ENCODE data around the gene USP36. TPM values are rescaled to one million over a fixed set of nuclear protein-coding genes. Genes with fewer than 3 reads are reported as not detected.
A peak's percentile ranks its signal among the peaks of the same experiment; 100 is the strongest.

Gene USP36
- total RNA-seq, 1 donor from 2014 or later: 71.2 TPM

- no peaks in the 10 kb centered on the region for H3K36me3 ChIP-seq
- TF ChIP-seq CTCF (IDR thresholded peaks at IDR 0.05): no peak
- TF ChIP-seq POLR2A (IDR thresholded peaks at IDR 0.05): no peak
- no peak for TF ChIP-seq POLR2AphosphoS5 (IDR thresholded peaks at IDR 0.05; ENCODE audit: insufficient read depth in 1 of 2, low read depth in 1 of 2)
- H3K4me1 ChIP-seq: peaks cover 60% of the 10 kb centered on the region
- H3K9me3 ChIP-seq: no peaks in the 10 kb centered on the region
- intact Hi-C loops (cut with DNase I): no loop called here
- peak overlapping the region; percentile 49 for H3K27ac ChIP-seq
- no peaks in the 10 kb centered on the region for H3K27me3 ChIP-seq
- no peak overlapping the region for H3K4me3 ChIP-seq
- no peak for DNase-seq (ENCODE audit: extremely low spot score in 2 of 2)
Observed at GRCh38 chr17:78771758-78772382, 68.7 kb downstream of the USP36 start.

DNA sequence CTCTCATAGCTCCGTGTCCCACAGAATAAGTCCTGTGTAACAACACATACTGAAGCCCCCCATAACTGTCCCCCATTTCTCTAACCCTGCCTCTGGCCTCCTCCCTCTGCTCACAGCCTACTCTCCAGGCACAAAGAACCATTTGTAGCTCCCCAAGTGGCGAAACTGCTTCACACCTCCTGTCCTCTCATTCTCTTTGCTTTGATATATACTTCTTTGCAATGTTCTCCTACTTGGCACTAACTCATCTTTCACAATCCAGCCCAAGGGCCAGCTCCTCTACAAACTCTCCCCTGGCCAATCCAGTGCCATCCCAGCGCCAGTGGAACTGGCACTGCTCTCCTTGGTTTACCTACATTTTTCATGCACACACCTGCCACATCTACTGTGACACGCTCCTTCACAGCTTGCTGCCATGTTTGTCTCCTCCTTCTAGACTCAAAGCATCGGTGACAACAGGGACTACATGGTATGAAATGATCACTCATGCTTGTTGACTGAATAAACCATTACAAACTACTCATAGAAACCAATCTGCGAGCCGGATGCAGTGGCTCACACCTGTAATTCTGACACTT, 71.3 kb downstream of the USP36 start:
- TF ChIP-seq POLR2A (IDR thresholded peaks at IDR 0.05): no peak
- no peak for TF ChIP-seq POLR2AphosphoS5 (IDR thresholded peaks at IDR 0.05; ENCODE audit: insufficient read depth in 1 of 2, low read depth in 1 of 2)
- no peak for TF ChIP-seq CTCF (IDR thresholded peaks at IDR 0.05)
- Histone ChIP-seq H3K27me3 (no peaks in the 10 kb centered on the region), H3K36me3 (no peaks in the 10 kb centered on the region), H3K27ac (no peak overlapping the region), H3K9me3 (no peaks in the 10 kb centered on the region), H3K4me1 (peaks cover 65% of the 10 kb centered on the region), H3K4me3 (no peak overlapping the region)
- DNase-seq (ENCODE audit: extremely low spot score in 2 of 2): no peak
- intact Hi-C loops (cut with DNase I): no loop called here

- Histone ChIP-seq H3K27ac (no peak overlapping the region), H3K9me3 (no peaks in the 10 kb centered on the region), H3K27me3 (no peaks in the 10 kb centered on the region), H3K4me3 (no peak overlapping the region), H3K4me1 (peaks cover 59% of the 10 kb centered on the region), H3K36me3 (no peaks in the 10 kb centered on the region)
- TF ChIP-seq CTCF (IDR thresholded peaks at IDR 0.05) (no peak), POLR2A (IDR thresholded peaks at IDR 0.05) (no peak), POLR2AphosphoS5 (IDR thresholded peaks at IDR 0.05; ENCODE audit: insufficient read depth in 1 of 2, low read depth in 1 of 2) (no peak)
- intact Hi-C loops (cut with DNase I): no loop called here
- DNase-seq (ENCODE audit: extremely low spot score in 2 of 2): no peak
Observed at GRCh38 chr17:78767806-78768205, 72.8 kb downstream of the USP36 start.

DNA sequence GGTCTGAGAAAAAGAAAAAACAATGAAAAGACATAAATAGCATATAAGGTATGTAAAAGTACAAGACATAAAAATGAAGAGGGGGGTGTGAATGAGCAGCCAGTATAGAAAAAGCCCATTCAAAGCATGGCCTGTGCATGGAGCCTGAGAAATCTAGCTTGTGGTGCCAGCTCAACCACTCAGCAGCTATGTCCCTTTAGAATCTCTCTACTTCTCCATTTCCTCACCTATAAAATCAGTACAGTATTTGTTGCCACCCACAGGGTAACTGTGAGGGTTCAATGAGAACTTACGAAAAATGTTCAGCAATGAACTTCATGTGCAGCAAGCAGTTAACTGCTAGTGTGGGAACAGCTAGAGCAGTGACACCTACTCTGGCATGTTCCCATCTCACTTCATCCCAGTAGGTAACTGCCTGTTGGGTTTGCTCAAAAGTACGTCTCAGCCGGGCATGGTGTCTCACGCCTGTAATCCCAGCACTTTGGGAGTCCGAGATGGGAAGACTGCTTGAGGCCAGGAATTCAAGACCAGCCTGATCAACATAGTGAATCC, 73.8 kb downstream of the USP36 start:
- Histone ChIP-seq H3K27ac (no peak overlapping the region), H3K27me3 (no peaks in the 10 kb centered on the region), H3K4me3 (no peak overlapping the region), H3K36me3 (no peaks in the 10 kb centered on the region), H3K4me1 (peaks cover 67% of the 10 kb centered on the region), H3K9me3 (no peaks in the 10 kb centered on the region)
- no peak for DNase-seq (ENCODE audit: extremely low spot score in 2 of 2)
- TF ChIP-seq POLR2A (IDR thresholded peaks at IDR 0.05): no peak
- no peak for TF ChIP-seq POLR2AphosphoS5 (IDR thresholded peaks at IDR 0.05; ENCODE audit: insufficient read depth in 1 of 2, low read depth in 1 of 2)
- TF ChIP-seq CTCF (IDR thresholded peaks at IDR 0.05): no peak
- intact Hi-C loops (cut with DNase I): no loop called here

DNA sequence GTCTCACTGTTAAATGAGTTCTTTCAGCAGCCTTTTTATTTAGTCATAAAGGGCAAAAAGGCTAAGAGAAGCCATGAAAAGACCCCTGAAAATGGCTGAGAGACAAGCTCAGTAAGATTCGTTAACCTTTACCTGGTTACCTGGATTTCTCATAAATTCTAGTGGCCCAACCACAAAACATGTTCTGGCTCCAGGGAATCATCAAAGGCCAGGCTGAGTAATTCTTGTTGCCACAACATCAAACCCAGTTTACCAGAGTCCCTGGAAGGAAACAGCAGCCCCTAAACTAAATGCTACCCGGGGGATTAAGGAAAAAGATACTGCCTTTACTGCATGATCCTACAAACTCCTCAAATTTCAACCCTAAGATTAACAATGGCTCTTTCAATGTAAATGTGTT, 74.4 kb downstream of the USP36 start:
- Histone ChIP-seq H3K27ac (no peak overlapping the region), H3K4me1 (peaks cover 64% of the 10 kb centered on the region), H3K36me3 (no peaks in the 10 kb centered on the region), H3K4me3 (no peak overlapping the region), H3K27me3 (no peaks in the 10 kb centered on the region), H3K9me3 (no peaks in the 10 kb centered on the region)
- DNase-seq (ENCODE audit: extremely low spot score in 2 of 2): no peak
- TF ChIP-seq POLR2A (IDR thresholded peaks at IDR 0.05) (no peak), POLR2AphosphoS5 (IDR thresholded peaks at IDR 0.05; ENCODE audit: insufficient read depth in 1 of 2, low read depth in 1 of 2) (no peak), CTCF (IDR thresholded peaks at IDR 0.05) (no peak)
- intact Hi-C loops (cut with DNase I): no loop called here

Data from vagina (tissue), 2 donors.